Measurements from ENCODE around the gene CYP26B1. TPM values are rescaled to one million over a fixed set of nuclear protein-coding genes. Genes with fewer than 3 reads are reported as not detected.

Gene CYP26B1
- total and polyA plus RNA-seq, 3 donors from 2014 or later: 31.6 to 86.2 (median 42.1) TPM

DNA sequence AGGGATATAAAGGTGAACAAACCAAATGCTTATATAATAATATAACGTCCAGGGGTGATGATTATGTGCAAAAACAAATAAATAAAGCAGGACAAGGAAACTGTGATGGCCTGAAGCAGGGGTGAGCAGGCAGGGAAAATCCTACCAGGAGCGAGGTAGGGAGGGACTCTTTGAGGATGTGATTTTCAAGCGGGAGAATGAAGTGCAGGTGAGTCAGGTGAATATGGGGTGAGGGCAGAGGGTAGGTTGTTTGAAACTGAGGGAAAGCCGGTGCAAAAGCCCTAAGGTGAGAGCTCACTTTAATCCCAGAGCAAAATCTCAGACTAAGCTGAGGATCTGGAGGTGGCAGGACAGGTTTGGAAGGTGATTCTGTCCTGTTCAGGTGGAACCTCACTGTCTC, 40.7 kb downstream of the CYP26B1 start:
- no peaks in the 10 kb centered on the region for H3K27me3 ChIP-seq
- no peak overlapping the region for H3K4me3 ChIP-seq
- intact Hi-C loops (cut with DNase I; ENCODE audit: low total_unique reads): no loop called here
- H3K4me1 ChIP-seq: no peaks in the 10 kb centered on the region
- no peak overlapping the region for H3K27ac ChIP-seq
- no peaks in the 10 kb centered on the region for H3K9me3 ChIP-seq
- no peaks in the 10 kb centered on the region for H3K36me3 ChIP-seq (ENCODE audit: low read depth, missing control alignments)
- WGBS, 2 donors: 88 to 89% methylated on average over 4 of the region's 4 CpGs
- DNase-seq: no peak
- TF ChIP-seq POLR2A (IDR thresholded peaks at IDR 0.05): no peak
- TF ChIP-seq, protein P1, sequence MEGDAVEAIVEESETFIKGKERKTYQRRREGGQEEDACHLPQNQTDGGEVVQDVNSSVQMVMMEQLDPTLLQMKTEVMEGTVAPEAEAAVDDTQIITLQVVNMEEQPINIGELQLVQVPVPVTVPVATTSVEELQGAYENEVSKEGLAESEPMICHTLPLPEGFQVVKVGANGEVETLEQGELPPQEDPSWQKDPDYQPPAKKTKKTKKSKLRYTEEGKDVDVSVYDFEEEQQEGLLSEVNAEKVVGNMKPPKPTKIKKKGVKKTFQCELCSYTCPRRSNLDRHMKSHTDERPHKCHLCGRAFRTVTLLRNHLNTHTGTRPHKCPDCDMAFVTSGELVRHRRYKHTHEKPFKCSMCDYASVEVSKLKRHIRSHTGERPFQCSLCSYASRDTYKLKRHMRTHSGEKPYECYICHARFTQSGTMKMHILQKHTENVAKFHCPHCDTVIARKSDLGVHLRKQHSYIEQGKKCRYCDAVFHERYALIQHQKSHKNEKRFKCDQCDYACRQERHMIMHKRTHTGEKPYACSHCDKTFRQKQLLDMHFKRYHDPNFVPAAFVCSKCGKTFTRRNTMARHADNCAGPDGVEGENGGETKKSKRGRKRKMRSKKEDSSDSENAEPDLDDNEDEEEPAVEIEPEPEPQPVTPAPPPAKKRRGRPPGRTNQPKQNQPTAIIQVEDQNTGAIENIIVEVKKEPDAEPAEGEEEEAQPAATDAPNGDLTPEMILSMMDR (IDR thresholded peaks at IDR 0.05): no peak

DNA sequence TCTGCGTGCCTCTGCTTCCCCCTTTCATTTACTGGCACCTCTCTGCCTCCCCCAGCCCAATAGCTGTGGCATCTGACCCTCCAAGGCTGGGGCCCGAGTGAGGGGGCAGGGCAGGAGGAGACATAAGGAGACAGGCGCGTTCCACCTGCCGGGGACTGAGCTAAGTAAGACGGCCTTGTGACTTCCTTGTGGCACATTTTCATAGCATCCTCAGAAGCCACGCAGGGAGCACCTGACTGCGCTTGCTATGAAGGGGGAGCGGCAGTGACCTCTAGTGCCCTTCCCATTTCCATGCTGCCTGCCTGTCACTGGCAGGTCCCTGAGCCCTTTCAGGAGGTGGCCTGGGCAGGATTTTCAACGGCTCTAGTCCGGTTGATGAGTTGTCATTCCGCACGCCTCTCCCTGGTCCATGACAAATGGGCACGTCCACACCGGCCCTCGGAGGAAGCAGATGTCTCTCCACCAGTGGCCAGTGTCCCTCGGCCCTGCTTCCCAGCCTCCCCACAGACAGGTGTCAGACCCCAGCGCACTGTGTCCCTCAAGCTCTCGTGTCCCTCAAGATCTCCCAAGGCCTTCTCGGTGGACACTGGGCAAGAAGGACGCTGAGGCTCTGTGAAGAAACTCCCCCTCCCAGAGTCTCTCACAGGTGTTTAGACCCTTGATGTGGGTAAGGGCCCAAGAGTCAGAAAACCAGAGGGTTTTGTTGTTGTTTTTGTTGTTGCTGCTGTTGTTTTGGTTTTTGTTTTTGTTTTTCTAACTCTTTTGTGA, 42.7 kb downstream of the CYP26B1 start:
- DNase-seq: no peak
- H3K9me3 ChIP-seq: no peaks in the 10 kb centered on the region
- intact Hi-C loops (cut with DNase I; ENCODE audit: low total_unique reads): no loop called here
- 91 to 93% methylated on average over 16 to 21 of the region's 21 CpGs for WGBS, 2 donors
- no peak for TF ChIP-seq POLR2A (IDR thresholded peaks at IDR 0.05)
- TF ChIP-seq, protein P1 (IDR thresholded peaks at IDR 0.05): no peak
- H3K27ac ChIP-seq: no peak overlapping the region
- H3K4me3 ChIP-seq: no peak overlapping the region
- H3K27me3 ChIP-seq: no peaks in the 10 kb centered on the region
- no peaks in the 10 kb centered on the region for H3K4me1 ChIP-seq
- H3K36me3 ChIP-seq (ENCODE audit: low read depth, missing control alignments): no peaks in the 10 kb centered on the region

DNA sequence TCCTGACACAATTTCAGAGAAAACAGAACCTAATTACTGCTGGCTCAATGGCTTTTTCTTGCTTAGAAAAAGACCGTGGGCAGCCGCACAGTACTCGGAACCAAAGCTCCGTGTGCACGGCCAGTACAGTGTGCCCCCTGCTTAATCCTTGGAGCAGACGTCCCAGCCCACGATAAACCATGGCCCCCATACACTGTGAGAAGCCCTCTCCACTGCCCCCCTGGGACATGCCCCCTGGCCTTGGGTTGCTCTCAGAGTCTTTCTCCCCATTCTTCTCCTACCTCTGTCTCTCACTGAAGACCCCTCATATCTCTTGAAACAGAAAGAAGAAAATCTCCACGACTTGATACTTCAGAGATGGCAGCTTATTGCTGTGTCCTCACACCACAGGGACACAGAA, 44.0 kb downstream of the CYP26B1 start:
- TF ChIP-seq, protein P1 (IDR thresholded peaks at IDR 0.05): no peak
- no peak for TF ChIP-seq POLR2A (IDR thresholded peaks at IDR 0.05)
- Histone ChIP-seq H3K36me3 (ENCODE audit: low read depth, missing control alignments) (no peaks in the 10 kb centered on the region), H3K27me3 (no peaks in the 10 kb centered on the region), H3K4me1 (no peaks in the 10 kb centered on the region), H3K27ac (no peak overlapping the region), H3K4me3 (no peak overlapping the region), H3K9me3 (no peaks in the 10 kb centered on the region)
- DNase-seq: no peak
- intact Hi-C loops (cut with DNase I; ENCODE audit: low total_unique reads): no loop called here
- 88% methylated on average over 8 of the region's 8 CpGs for WGBS, 2 donors

DNA sequence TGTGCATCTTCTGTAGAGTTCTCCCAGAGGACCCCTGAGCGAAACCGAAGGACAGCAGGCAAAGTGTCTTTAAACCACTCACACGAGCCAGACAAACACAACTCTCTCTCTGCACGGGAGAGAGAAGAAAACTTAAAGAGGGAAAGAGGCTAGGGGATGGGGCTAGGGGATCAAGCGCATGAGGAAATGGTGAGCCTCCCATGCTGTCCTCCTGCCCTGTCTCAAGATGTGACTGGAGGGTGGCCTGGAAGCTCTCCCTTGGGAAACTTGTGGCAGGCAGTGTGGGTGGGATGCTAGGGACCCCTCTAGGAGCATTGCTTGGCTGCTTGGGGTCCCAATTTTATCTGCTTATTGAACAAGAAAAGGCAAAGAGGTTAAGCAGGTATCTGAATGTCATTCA, 44.5 kb downstream of the CYP26B1 start:
- H3K9me3 ChIP-seq: no peaks in the 10 kb centered on the region
- H3K4me3 ChIP-seq: no peak overlapping the region
- no peaks in the 10 kb centered on the region for H3K4me1 ChIP-seq
- 72 to 79% methylated on average over 5 of the region's 5 CpGs for WGBS, 2 donors
- TF ChIP-seq, protein P1 (IDR thresholded peaks at IDR 0.05): no peak
- no peak for TF ChIP-seq POLR2A (IDR thresholded peaks at IDR 0.05)
- DNase-seq: no peak
- intact Hi-C loops (cut with DNase I; ENCODE audit: low total_unique reads): no loop called here
- no peaks in the 10 kb centered on the region for H3K36me3 ChIP-seq (ENCODE audit: low read depth, missing control alignments)
- no peaks in the 10 kb centered on the region for H3K27me3 ChIP-seq
- no peak overlapping the region for H3K27ac ChIP-seq

DNA sequence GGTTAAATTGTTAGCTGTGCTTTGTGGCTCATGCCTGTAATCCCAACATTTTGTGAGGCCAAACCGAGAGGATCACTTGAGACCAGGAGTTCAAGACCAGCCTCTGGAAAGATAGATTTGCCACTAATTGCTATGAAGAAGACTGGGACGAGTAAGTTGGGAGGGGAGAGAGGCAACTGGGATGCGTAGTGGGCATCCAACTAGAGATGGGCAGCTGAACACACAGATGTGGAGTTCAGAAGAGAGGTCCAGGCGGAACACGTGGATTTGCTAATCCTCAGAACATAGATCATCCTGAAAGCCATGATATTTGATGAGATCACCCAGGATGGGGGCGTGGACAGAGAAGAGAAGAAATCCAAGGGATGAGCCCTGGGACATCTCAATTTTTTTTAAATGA, 48.7 kb downstream of the CYP26B1 start:
- intact Hi-C loops (cut with DNase I; ENCODE audit: low total_unique reads): no loop called here
- WGBS, 2 donors: 85 to 93% methylated on average over 6 of the region's 6 CpGs
- no peaks in the 10 kb centered on the region for H3K9me3 ChIP-seq
- DNase-seq: no peak
- H3K4me3 ChIP-seq: no peak overlapping the region
- H3K36me3 ChIP-seq (ENCODE audit: low read depth, missing control alignments): no peaks in the 10 kb centered on the region
- H3K4me1 ChIP-seq: no peaks in the 10 kb centered on the region
- H3K27me3 ChIP-seq: no peaks in the 10 kb centered on the region
- no peak overlapping the region for H3K27ac ChIP-seq
- TF ChIP-seq, protein P1 (IDR thresholded peaks at IDR 0.05): no peak
- TF ChIP-seq POLR2A (IDR thresholded peaks at IDR 0.05): no peak

All from testis (tissue), 3 donors.